NCI-H2107 treated with DMSO at 0.1 percent for 48 hours (cell line): ENCODE measurements around the gene TMEM40.
"Not testable (repeated sequence)": the region's sequence is repeated elsewhere in the genome, so short reads cannot be mapped to it uniquely, and the experiment has no call there.

ENCODE experiments used
- DNase-seq: peaks from one replicate; lab custom pipeline; 2025; ENCODE audit not compliant: unreplicated experiment; lab: John Stamatoyannopoulos, UW

TMEM40 gene

GRCh38 chr3:12777171-12777570 is 18.1 kb upstream of the TMEM40 start:
- no peak for DNase-seq

GRCh38 chr3:12775970-12776369 is 16.9 kb upstream of the TMEM40 start:
- DNase-seq: not testable (repeated sequence)

DNA sequence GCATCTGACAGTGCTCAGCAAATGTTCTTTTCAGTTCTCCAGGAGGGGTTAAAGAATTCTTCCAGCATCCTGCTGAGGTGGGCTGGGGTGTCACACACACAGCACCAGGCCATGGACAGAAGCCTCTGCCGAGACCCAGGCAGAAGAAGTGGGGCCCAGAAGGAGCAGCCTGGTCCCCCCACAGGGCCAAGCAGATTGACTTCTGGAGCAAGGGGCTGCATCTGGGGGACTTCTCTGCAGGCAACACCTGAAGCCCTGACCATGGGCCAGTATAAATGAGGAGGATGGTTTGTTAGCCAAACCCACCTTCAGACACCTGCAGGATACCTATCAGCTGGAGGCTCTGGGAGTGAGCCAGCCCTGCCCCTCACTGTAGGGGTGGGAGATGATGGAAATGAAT is 16.2 kb upstream of the TMEM40 start:
- DNase-seq: no peak

- no peak for DNase-seq
Observed at GRCh38 chr3:12774619-12775018, 15.6 kb upstream of the TMEM40 start.

DNA sequence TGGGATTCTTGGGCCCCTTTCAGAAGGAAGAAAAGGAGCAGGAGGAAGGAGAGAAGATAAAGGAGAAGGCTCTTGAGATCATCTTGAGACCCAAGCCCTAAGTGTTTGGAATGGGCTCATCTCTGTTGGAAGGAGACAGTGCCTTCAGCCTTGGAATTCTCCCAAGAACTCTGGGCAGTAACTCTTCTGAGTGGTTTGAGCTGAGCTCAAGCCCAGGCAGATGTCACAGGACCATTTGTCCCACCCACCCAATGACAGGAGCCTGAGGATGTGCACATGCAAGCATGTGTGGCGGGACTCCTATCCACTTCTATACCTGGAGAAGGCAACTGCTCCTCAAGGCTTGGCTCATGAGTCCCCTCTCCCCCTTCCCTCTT is 14.6 kb upstream of the TMEM40 start:
- DNase-seq: no peak

DNA sequence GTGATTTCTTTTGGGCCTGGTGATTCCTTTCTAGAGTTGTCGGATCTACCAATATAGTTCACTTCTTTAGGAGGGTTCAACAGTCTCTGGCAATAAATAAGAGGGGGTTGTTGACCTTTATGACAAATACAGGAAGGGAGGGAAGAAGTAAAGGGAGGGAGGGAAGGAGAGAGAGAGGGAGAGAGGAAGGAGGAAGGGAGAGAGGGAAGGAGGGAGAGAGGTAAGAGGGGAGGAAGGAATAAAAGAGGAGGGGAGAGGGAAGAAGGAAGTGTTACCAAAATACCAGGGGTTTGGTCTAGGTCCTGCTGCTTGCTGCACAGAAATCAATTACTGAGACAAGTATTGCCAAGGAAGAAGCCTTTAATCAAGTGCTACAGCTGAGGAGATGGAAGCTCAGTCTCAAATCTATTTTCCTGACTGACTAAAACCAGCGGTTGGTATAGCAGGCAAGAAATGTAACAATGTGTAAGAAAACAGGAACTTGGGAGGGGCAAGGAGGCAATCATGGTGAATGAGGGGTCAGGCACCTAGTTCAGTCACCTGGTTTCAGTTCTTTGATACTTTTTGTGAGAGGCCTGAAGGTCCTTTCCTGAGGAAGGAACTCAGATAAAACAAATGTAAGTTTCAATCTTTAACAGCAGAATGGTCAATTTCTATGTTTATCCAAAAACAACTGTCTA is 14.1 kb upstream of the TMEM40 start:
- no peak for DNase-seq

GRCh38 chr3:12772462-12772861 is 13.4 kb upstream of the TMEM40 start:
- no peak for DNase-seq

DNA sequence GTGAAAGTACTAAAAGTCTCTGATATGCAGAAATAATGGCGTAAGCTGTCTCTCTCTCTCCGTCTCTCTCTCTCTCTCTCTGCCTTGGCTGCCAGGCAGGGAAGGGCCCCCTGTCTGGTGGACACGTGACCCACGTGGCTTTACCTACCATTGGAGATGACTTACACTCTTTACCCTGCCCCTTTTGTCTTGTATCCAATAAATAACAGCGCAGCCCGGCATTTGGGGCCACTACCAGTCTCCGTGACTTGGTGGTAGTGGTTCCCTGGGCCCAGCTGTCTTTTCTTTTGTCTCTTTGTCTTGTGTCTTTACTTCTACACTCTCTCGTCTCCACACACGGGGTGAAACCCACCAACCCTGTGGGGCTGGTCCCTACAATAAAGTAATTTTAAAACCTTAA is 12.2 kb upstream of the TMEM40 start:
- DNase-seq: no peak

GRCh38 chr3:12769761-12770160 is 10.7 kb upstream of the TMEM40 start:
- no peak for DNase-seq

- no peak for DNase-seq
Observed at GRCh38 chr3:12768579-12769527, 9.8 kb upstream of the TMEM40 start.

GRCh38 chr3:12766541-12766940 is 7.5 kb upstream of the TMEM40 start:
- DNase-seq: no peak

DNA sequence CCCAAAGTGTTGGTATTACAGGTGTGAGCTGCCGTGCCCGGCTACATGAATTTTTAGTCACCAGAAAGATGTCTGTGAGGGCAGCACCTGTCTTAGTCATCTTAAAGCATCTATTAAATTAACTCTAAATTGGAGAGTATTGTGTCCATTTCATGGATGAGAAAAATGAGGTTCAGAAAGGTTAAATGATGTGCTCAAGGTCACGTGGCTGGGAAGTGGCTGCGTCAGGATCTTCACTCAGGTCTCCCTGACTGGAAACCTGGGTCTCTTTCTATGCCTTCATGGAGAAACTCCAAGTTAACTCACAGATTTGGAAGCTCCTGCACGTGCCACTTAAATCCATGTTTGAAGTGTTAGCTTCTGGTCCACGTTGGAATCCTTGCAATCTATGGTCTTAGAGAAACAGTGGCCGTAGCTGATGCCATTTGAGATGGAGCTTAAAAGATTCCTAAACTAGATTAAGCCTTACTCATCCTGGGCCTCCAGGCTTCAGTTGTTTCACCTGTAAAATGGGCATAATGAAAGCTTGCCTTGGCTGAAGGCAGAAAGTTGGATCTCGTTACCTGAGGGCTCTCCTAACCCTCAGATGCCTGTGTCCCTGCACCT is 5.2 kb upstream of the TMEM40 start:
- no peak for DNase-seq

DNA sequence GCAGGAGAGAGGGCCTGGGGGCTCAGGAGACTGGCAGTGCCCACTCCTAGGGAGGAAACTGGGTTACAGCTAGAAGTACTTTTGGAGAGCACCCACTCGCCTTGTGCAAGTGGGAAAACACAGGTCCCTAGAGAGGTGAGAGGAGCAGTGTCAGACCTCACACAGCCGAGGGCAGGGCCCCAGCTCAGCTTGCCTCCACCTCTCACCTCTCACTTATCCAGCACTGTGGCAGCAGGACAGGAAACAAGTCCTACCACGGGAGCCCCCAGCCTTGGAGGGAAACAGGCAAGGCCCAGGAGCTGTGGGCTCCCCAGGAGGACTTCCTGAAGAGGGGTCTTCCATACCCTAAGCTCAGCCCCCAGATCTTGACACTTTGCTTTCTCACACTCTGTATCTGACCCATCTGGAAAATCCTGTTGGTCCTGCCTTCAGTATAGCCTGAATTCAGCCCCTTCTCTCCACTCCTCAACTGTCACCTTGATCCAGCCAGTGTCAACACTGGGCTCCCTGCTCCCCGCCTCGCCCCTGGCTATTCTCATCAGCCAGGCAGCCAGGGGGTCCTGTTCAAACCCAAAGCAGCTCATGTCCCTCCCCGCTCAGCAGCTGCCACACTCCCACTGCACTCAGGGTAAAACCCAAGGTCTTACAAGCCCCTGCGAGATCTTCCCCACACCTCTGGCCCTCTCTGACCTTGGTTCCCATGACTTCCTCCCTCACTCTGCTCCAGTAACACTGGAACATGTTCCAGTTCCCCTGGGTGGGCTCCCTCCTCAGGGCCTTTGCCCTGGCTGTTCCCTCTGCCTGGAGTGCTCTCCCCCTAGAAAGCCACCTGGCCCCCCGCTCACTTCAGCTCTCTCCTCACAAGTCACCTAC is 870 bp upstream of the TMEM40 start:
- no peak for DNase-seq

DNA sequence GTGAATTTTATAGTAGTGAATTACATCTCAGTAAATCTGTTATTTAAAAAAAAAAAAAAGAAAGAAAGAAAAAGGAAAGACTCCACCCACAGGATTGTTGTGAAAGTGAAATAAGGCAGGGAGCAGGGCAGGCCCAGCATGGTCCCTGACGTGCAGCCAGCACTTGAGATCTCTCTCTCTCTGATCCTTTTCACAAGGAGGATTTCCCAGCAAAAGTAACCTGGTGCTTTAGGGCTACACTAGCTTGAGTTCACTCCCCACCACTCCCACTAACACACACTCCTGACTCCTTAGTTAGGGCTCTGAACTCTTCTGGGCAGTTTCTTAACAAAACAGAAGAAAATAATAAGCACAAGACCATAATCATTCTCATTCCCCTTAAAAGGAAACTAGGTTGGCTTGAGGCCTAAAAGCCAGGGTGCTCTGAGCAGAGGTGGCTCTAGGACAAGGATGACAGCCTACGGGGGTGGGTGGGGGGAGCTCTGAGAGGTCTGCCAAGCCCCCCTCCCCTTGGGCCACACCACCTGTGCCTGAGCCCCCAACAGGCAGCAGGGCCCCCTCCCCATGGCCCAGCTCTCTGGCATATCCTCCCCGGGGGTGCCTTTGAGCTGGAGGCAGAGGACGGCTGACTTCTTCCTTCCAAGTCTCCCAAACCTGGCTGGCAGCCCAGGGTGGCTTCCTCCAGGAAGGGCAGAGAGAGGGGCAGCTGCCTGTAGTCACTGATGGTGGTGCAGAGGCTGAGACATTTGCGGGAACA is 856 bp downstream of the TMEM40 start:
- peak; percentile 7 for DNase-seq

DNA sequence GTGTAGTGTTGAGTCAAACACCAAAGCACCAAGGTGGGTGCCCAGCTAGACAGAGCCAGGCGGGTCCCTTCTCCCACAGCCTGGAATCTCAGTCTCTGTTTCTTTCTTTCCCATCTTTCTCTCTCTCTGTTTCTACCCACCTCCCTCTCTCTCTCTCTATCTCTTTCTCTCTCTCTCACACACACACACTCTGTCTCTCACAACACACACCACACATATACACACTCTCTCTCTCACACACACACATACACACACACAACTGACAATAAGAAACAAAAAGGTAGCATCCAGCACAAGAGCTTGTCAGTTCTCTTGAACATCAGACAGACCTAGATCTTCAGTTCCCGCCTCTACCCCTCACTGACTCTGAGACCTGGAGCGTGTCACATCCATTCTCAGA is 2.4 kb downstream of the TMEM40 start:
- DNase-seq: no peak

DNA sequence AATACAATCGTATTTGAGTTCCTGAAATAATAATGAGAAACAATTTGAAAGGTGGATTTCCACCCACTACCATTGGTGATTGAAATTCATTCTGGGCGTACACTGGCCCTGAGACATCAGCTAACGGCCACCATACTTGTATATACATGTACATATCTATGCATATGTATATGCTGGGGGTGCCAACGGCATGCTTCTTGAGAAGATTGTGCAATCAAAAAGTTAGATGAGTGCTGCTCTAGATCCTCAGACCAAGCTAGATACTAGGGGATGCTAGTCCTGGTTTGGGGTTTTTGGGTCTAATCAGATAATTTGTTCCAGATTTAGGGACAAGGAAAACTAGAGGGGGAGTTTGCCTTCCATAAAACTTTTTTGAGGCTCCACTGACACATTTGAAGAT is 2.9 kb downstream of the TMEM40 start:
- no peak for DNase-seq

DNA sequence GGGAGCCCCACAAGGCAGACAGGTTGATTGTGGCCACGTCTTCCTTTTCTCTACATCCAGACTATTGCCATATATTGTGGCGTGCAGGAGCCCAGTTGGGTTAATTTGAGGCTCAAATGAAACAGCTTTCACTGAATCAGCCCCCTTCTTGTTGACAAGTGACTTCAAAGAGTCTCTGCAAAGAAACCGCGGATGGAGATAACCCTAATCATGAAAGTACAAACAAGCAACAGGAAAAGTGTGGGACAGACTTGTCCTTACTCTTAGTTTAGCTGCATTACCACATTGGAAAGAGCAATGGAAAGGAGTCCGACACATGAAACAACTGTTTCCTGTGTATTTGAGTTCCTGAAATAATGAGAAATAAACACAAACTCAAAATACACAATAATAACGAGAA is 3.3 kb downstream of the TMEM40 start:
- no peak for DNase-seq

DNA sequence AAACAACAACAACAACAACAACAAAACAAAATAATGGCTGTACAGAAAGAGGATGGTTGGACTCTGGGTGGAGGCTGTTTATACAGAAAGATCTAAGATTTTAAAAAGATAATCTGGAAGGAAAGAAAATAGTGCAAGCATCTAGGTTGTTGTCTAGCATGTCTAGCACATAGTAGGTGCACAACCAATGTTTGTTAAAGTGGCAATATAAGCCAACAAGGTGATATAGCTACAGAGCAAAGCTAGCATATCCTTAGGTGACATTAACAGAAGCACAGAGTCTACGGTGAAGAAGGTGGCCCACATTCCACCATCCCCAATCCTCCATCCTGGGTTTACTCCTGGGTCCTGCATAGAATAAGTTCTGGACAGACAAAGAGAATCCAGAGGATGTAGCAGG is 4.7 kb downstream of the TMEM40 start:
- DNase-seq: no peak

DNA sequence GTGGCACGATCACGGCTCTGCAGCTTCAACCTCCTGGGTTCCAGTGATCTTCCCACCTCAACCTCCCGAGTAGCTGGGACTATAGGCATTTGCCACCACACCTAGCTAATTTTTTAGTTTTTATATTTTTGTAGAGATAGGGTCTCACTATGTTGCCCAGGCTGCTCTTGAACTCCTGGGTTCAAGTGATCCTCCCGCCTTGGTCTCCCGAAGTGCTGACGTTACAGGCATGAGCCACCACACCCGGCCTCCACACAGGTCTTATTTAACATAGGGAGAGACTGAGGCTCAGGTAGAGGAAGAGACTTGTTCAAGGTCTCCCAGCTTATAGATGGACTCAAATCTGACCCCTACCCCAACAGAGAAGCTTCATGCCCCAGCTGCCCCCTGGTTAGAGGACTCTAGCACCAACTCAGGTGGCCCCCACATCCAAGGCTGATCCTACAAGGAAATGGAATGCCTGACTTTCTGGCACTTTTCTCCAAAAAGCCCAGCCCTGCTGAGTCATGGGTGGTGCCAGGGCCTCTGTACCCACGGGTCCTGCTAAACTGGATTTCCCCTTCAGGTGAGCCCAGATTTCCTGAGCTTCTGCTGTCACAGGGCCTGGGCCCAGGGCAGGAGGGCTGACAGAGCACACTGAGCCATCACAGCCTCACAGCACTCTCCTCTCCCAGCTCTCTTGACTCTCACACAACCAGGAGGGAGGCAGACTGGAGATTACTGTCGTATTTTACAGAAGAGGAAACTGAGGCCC is 5.6 kb downstream of the TMEM40 start:
- DNase-seq: no peak

GRCh38 chr3:12752809-12753208 is 6.2 kb downstream of the TMEM40 start:
- no peak for DNase-seq
